NCI-H446 (cell line): ENCODE results near the gene ZNF385A.
"Not testable (repeated sequence)": the region's sequence is repeated elsewhere in the genome, so short reads cannot be mapped to it uniquely, and the experiment has no call there.

Experiments used
- DNase-seq, 2 experiments: peaks; one replicate each; lab custom pipeline; 2025; lab: John Stamatoyannopoulos, UW

Gene ZNF385A

GRCh38 chr12:54325442-54326109 lies 59.0 kb downstream of the ZNF385A start:
- DNase-seq, result not testable (repeated sequence)

- peak; percentile 98 to 99 for DNase-seq
Measured at GRCh38 chr12:54324617-54325441, 59.7 kb downstream of the ZNF385A start, which contains the start of gene COPZ1. Gene COPZ1, plus strand, starts transcription at chr12:54325131. Its CDS starts 33 bp downstream, at chr12:54325164.

- no peak for DNase-seq
Measured at GRCh38 chr12:54321363-54321762, 63.2 kb downstream of the ZNF385A start.
